PFSK-1 (cell line): ENCODE measurements around the gene HDHD5.

ENCODE experiments used
- FOXP2 ChIP-seq: optimal IDR thresholded peaks from 2 replicates; pipeline ENCODE3; 2011; ENCODE audit warnings: borderline replicate concordance, control low read depth, inconsistent platforms; ENCODE audit not compliant: insufficient read depth; ENCODE audit errors: extremely low read length, extremely low read depth
- POLR2AphosphoS5 ChIP-seq: IDR thresholded peaks from 2 replicates; pipeline ENCODE4 v1.6.1; 2012; ENCODE audit warnings: low read depth, mild to moderate bottlenecking, control low read depth, low read length, moderate library complexity
- SIN3A ChIP-seq: IDR thresholded peaks from 2 replicates; pipeline ENCODE4 v1.6.1; 2012; ENCODE audit warnings: mild to moderate bottlenecking, low read length, moderate library complexity, borderline replicate concordance; ENCODE audit not compliant: insufficient read depth
- TAF1 ChIP-seq: IDR thresholded peaks from 2 replicates; pipeline ENCODE4 v1.6.1; 2012; ENCODE audit warnings: low read length, control low read depth, borderline replicate concordance; ENCODE audit not compliant: insufficient read depth
- TF ChIP-seq, protein P1 (sequence below), 2 experiments: IDR thresholded peaks; 2 replicates each; pipeline versions ENCODE4 v1.6.1 to v1.8.0; 2011 to 2012; ENCODE audit warnings: low read depth in 2 of 2, low read length in 2 of 2, control low read depth in 1 of 2, inconsistent platforms in 1 of 2, mild to moderate bottlenecking in 1 of 2, moderate library complexity in 1 of 2; ENCODE audit not compliant: insufficient read depth in 1 of 2

The HDHD5 gene

GRCh38 chr22:17176715-17177114 is 17.6 kb upstream of the HDHD5 start:
- TF ChIP-seq POLR2AphosphoS5 (no peak), SIN3A (no peak), FOXP2 (no peak), TAF1 (no peak)
- TF ChIP-seq, protein P1, sequence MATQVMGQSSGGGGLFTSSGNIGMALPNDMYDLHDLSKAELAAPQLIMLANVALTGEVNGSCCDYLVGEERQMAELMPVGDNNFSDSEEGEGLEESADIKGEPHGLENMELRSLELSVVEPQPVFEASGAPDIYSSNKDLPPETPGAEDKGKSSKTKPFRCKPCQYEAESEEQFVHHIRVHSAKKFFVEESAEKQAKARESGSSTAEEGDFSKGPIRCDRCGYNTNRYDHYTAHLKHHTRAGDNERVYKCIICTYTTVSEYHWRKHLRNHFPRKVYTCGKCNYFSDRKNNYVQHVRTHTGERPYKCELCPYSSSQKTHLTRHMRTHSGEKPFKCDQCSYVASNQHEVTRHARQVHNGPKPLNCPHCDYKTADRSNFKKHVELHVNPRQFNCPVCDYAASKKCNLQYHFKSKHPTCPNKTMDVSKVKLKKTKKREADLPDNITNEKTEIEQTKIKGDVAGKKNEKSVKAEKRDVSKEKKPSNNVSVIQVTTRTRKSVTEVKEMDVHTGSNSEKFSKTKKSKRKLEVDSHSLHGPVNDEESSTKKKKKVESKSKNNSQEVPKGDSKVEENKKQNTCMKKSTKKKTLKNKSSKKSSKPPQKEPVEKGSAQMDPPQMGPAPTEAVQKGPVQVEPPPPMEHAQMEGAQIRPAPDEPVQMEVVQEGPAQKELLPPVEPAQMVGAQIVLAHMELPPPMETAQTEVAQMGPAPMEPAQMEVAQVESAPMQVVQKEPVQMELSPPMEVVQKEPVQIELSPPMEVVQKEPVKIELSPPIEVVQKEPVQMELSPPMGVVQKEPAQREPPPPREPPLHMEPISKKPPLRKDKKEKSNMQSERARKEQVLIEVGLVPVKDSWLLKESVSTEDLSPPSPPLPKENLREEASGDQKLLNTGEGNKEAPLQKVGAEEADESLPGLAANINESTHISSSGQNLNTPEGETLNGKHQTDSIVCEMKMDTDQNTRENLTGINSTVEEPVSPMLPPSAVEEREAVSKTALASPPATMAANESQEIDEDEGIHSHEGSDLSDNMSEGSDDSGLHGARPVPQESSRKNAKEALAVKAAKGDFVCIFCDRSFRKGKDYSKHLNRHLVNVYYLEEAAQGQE (IDR thresholded peaks at IDR 0.05; ENCODE audit: insufficient read depth in 1 of 2, low read depth in 2 of 2, low read length in 2 of 2), result no peak

DNA sequence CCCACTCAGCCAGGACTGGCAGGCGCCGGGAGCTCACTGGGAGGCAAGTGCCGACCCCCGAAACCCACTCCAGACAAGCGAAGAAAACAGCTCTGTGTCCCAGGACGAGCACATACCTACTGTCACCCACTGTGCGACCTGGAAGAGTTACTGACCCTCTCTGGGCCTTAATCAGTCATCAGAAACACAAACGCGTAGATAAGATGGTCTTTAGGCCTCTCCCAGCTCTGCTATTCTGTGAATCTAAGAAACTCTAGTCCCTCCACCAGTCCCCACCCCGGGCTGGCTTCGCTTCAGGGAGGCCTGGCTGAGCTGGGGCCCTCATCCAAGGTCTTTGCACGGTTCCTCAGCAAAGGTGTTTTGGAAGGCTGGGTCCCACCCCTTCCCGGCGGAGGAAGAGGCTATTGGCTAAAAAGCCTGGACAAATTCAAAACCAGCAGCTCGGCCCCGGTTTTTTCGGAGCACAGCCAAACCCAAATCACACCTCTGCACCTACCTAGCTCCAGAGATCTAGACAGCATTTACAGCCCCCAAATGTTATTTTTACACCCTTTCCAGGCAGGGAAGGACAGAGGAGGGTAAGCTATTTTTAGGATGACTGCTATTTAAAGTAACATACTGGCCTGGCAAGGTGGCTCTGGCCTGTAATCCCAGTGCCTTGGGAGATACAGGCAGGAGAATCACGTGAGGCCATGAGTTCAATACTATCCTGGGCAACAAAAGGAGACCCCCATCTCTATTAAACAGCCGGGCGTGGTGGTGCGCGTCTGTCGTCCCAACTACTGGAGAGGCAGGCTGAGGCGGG is 13.2 kb upstream of the HDHD5 start:
- TF ChIP-seq, protein P1 (IDR thresholded peaks at IDR 0.05; ENCODE audit: insufficient read depth in 1 of 2, low read depth in 2 of 2, low read length in 2 of 2), result no peak
- TF ChIP-seq SIN3A, result no peak
- TF ChIP-seq TAF1, result no peak
- TF ChIP-seq FOXP2, result no peak
- no peak for TF ChIP-seq POLR2AphosphoS5

GRCh38 chr22:17171153-17172028 is 12.3 kb upstream of the HDHD5 start:
- TF ChIP-seq POLR2AphosphoS5, result peak; percentile 52; the same call in 1 of the 2 replicates
- peak; percentile 32; the same call in 1 of the 2 replicates for TF ChIP-seq TAF1
- no peak for TF ChIP-seq SIN3A
- peak; percentile 71 for TF ChIP-seq FOXP2

DNA sequence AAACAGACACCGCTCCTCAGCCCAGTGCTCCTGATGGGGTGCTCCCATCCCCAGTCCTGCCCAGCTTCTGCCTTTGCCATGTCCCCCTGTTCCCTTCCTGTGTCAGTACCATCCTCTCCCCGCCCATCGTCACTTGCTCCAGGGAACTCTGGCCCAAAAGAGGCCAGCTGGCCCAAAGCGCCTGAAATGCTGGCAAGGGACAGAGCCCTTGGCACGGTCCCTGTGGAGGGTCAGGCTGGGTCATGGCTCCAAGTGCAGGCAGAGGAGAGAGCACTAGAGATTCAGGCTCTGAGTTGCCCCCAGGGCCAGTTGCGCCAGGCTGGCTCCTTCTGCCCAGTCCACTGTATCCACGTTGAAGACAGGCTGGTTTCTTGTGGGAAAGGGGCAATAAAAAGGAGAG is 8.4 kb upstream of the HDHD5 start:
- TF ChIP-seq TAF1, result no peak
- TF ChIP-seq, protein P1 (IDR thresholded peaks at IDR 0.05; ENCODE audit: insufficient read depth in 1 of 2, low read depth in 2 of 2, low read length in 2 of 2), result no peak

GRCh38 chr22:17164392-17165024 is 5.4 kb upstream of the HDHD5 start:
- TF ChIP-seq FOXP2, result no peak
- TF ChIP-seq TAF1, result no peak
- no peak for TF ChIP-seq SIN3A
- no peak for TF ChIP-seq POLR2AphosphoS5
- TF ChIP-seq, protein P1 (IDR thresholded peaks at IDR 0.05; ENCODE audit: insufficient read depth in 1 of 2, low read depth in 2 of 2, low read length in 2 of 2), result no peak
